ENCODE results near the gene CDCA8.

Gene CDCA8

DNA sequence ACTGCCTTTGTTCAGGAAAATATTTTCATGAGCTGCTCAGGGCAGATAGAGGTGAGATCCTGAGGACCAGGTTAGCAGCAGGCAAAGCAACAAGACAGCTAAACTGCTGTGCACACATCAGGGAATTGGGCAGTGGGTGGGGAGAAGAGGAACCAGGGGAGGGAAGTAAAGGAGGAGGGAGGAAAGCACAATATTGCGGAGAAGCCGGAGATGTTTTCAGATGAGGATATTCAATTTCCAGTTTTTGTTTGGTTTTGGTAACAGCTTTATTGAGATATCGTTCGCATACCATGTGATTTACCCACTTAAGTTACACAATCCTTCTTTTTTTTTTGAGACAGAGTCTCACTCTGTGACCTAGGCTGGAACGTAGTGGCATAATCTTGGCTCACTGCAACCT is 38.1 kb downstream of the CDCA8 start:
- H3K79me2 ChIP-seq (ENCODE audit: insufficient read depth, low read length): no peaks in the 10 kb centered on the region
- TF ChIP-seq EZH2phosphoT487 (conservative IDR thresholded peaks at IDR 0.05; ENCODE audit: low read length): no peak
- no peaks in the 10 kb centered on the region for H3K9me2 ChIP-seq (replicated peaks; ENCODE audit: insufficient read depth, low read length)
- no peak overlapping the region for H3K9ac ChIP-seq (ENCODE audit: low read length)
- H3F3A ChIP-seq (ENCODE audit: insufficient read depth): no peaks in the 10 kb centered on the region
- H3K4me2 ChIP-seq (ENCODE audit: low read depth, low read length, poor library complexity, severe bottlenecking): no peak overlapping the region
- H3K9me3 ChIP-seq (ENCODE audit: insufficient read depth, low read length): no peaks in the 10 kb centered on the region
- no peaks in the 10 kb centered on the region for H4K20me1 ChIP-seq (ENCODE audit: low read depth, low read length)
- H2AFZ ChIP-seq (ENCODE audit: low read depth, low read length, severe bottlenecking): no peak overlapping the region
- no peaks in the 10 kb centered on the region for H3K36me3 ChIP-seq (ENCODE audit: low read length)
- no peak overlapping the region for H3K4me3 ChIP-seq (ENCODE audit: insufficient read depth, low read length, poor library complexity, severe bottlenecking)
- H3K27ac ChIP-seq (ENCODE audit: low read depth, low read length): no peak overlapping the region
- no peaks in the 10 kb centered on the region for H3K27me3 ChIP-seq (ENCODE audit: low read length)

DNA sequence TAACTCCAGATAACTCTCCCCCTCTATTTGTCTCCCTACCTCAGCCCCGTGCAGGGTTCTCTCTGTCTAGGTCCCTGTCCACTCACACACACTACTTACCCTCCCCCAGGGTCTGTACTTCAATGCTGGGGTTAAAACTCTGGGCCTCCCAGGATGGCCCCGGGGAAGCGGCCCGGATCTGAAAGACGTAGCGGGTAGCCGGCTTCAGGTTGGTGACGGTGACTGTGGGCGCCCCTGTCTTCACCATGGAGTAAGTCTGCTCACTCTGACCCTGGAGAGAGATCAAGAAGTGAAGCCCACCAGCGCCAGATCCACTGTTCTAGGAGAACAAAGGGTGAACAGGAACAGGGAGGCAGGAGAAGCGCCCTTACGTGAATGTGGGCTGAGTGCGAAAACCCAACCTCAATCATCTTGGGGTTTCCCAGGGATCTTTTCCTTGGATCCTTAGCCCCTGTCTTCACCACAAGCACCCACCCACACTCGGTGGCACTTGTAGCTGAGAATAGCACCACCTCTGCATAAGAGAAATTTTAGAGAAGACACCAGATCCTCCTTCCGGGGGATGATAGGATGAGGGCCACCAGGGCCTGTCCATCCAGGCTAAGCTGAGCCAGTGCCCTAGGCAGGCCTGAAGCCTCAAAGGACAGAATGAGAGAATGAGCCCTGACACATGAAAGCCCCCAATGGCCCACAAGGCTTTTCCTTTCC is 39.1 kb downstream of the CDCA8 start:
- no peaks in the 10 kb centered on the region for H3K9me3 ChIP-seq (ENCODE audit: insufficient read depth, low read length)
- no peak overlapping the region for H3K9ac ChIP-seq (ENCODE audit: low read length)
- TF ChIP-seq EZH2phosphoT487 (conservative IDR thresholded peaks at IDR 0.05; ENCODE audit: low read length): no peak
- TF ChIP-seq, protein P1, sequence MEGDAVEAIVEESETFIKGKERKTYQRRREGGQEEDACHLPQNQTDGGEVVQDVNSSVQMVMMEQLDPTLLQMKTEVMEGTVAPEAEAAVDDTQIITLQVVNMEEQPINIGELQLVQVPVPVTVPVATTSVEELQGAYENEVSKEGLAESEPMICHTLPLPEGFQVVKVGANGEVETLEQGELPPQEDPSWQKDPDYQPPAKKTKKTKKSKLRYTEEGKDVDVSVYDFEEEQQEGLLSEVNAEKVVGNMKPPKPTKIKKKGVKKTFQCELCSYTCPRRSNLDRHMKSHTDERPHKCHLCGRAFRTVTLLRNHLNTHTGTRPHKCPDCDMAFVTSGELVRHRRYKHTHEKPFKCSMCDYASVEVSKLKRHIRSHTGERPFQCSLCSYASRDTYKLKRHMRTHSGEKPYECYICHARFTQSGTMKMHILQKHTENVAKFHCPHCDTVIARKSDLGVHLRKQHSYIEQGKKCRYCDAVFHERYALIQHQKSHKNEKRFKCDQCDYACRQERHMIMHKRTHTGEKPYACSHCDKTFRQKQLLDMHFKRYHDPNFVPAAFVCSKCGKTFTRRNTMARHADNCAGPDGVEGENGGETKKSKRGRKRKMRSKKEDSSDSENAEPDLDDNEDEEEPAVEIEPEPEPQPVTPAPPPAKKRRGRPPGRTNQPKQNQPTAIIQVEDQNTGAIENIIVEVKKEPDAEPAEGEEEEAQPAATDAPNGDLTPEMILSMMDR (IDR thresholded peaks at IDR 0.05; ENCODE audit: insufficient read depth, low read length, poor library complexity, severe bottlenecking): no peak
- no peaks in the 10 kb centered on the region for H3F3A ChIP-seq (ENCODE audit: insufficient read depth)
- H2AFZ ChIP-seq (ENCODE audit: low read depth, low read length, severe bottlenecking): no peak overlapping the region
- H3K27ac ChIP-seq (ENCODE audit: low read depth, low read length): no peak overlapping the region
- H4K20me1 ChIP-seq (ENCODE audit: low read depth, low read length): no peaks in the 10 kb centered on the region
- H3K4me3 ChIP-seq (ENCODE audit: insufficient read depth, low read length, poor library complexity, severe bottlenecking): no peak overlapping the region
- H3K9me2 ChIP-seq (replicated peaks; ENCODE audit: insufficient read depth, low read length): no peaks in the 10 kb centered on the region
- no peaks in the 10 kb centered on the region for H3K79me2 ChIP-seq (ENCODE audit: insufficient read depth, low read length)
- H3K36me3 ChIP-seq (ENCODE audit: low read length): no peaks in the 10 kb centered on the region
- H3K27me3 ChIP-seq (ENCODE audit: low read length): no peaks in the 10 kb centered on the region
- H3K4me2 ChIP-seq (ENCODE audit: low read depth, low read length, poor library complexity, severe bottlenecking): no peak overlapping the region

DNA sequence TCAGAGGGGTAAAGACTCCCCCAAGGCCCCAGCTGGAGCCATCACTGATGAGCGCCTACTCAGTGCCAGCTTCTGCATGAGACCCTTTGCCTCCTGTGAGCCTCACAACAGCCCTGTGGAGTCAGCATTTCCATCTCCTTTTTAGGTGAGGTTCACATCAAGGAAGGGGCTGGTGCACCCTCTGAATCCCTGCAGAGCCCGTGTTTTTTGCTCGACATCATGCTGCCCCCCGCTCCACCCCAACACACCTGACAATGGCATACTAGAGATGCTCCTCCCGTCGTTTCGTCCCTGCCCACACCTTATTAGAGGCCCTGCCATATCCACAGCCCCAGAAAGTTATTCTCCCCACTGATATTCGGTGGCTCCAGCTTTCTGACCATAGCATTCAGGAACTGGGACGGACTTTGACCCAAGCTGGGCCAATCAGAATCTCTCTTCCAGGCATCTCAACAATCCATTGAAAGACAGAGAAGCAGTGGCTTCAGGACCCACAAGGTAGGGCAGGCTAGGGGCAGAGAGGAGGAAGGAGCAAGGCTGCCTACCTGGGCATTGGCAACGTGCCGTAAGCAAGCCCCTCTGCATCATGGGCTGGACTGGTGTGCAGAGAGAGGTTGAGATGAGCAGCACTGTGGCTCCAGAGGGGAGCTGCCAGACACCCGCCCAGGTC is 39.9 kb downstream of the CDCA8 start:
- Histone ChIP-seq H3K9ac (ENCODE audit: low read length) (no peak overlapping the region), H3K27me3 (ENCODE audit: low read length) (no peaks in the 10 kb centered on the region), H3K79me2 (ENCODE audit: insufficient read depth, low read length) (no peaks in the 10 kb centered on the region), H2AFZ (ENCODE audit: low read depth, low read length, severe bottlenecking) (no peak overlapping the region), H4K20me1 (ENCODE audit: low read depth, low read length) (no peaks in the 10 kb centered on the region), H3K9me3 (ENCODE audit: insufficient read depth, low read length) (no peaks in the 10 kb centered on the region), H3K4me3 (ENCODE audit: insufficient read depth, low read length, poor library complexity, severe bottlenecking) (no peak overlapping the region), H3K4me2 (ENCODE audit: low read depth, low read length, poor library complexity, severe bottlenecking) (no peak overlapping the region), H3F3A (ENCODE audit: insufficient read depth) (no peaks in the 10 kb centered on the region), H3K27ac (ENCODE audit: low read depth, low read length) (no peak overlapping the region), H3K9me2 (replicated peaks; ENCODE audit: insufficient read depth, low read length) (no peaks in the 10 kb centered on the region), H3K36me3 (ENCODE audit: low read length) (no peaks in the 10 kb centered on the region)
- TF ChIP-seq EZH2phosphoT487 (conservative IDR thresholded peaks at IDR 0.05; ENCODE audit: low read length): no peak
- TF ChIP-seq, protein P1 (IDR thresholded peaks at IDR 0.05; ENCODE audit: insufficient read depth, low read length, poor library complexity, severe bottlenecking): no peak
